ENCODE results near the gene MYLK. TPM values are rescaled to one million over a fixed set of nuclear protein-coding genes. Genes with fewer than 3 reads are reported as not detected.

MYLK gene
- total and polyA plus RNA-seq, 10 of the 15 experiments (the other 5 are each of a cell fraction or from before 2014, with no cell fraction given): 0.04 to 1.6 (median 0.42) TPM; not detected in 1

DNA sequence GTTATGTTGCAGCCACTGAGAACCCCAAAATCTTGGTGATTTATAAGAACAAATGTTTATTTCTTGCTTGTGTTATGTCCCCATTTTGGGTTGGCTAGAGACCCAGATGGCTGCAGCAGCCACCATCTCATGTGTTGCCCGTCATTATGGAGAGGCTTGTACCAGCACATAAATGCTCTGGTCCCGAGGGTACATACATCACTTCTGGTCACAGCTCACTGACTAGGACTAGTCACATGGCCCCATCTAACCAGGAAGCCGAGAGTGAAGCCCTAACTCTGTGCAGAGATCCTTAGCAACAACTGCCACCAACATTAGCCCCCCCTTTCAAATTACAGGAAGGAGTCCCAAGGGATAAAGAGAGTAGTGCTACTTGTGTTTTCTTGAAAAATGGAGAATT is 273.8 kb downstream of the MYLK start (continued):
- TF ChIP-seq, protein P1, sequence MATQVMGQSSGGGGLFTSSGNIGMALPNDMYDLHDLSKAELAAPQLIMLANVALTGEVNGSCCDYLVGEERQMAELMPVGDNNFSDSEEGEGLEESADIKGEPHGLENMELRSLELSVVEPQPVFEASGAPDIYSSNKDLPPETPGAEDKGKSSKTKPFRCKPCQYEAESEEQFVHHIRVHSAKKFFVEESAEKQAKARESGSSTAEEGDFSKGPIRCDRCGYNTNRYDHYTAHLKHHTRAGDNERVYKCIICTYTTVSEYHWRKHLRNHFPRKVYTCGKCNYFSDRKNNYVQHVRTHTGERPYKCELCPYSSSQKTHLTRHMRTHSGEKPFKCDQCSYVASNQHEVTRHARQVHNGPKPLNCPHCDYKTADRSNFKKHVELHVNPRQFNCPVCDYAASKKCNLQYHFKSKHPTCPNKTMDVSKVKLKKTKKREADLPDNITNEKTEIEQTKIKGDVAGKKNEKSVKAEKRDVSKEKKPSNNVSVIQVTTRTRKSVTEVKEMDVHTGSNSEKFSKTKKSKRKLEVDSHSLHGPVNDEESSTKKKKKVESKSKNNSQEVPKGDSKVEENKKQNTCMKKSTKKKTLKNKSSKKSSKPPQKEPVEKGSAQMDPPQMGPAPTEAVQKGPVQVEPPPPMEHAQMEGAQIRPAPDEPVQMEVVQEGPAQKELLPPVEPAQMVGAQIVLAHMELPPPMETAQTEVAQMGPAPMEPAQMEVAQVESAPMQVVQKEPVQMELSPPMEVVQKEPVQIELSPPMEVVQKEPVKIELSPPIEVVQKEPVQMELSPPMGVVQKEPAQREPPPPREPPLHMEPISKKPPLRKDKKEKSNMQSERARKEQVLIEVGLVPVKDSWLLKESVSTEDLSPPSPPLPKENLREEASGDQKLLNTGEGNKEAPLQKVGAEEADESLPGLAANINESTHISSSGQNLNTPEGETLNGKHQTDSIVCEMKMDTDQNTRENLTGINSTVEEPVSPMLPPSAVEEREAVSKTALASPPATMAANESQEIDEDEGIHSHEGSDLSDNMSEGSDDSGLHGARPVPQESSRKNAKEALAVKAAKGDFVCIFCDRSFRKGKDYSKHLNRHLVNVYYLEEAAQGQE (IDR thresholded peaks at IDR 0.05; ENCODE audit: low read depth, low read length): no peak
- no peak for TF ChIP-seq TARDBP (IDR thresholded peaks at IDR 0.05; ENCODE audit: borderline replicate concordance)
- no peak for TF ChIP-seq CEBPB (IDR thresholded peaks at IDR 0.05; ENCODE audit: borderline replicate concordance in 1 of 2, low read depth in 2 of 2, low read length in 2 of 2)
- no peak for TF ChIP-seq SUPT20H (IDR thresholded peaks at IDR 0.05; ENCODE audit: borderline replicate concordance, control insufficient read depth, low read depth, low read length)
- no peak for TF ChIP-seq SKIL (IDR thresholded peaks at IDR 0.05; ENCODE audit: low read depth, poor library complexity, severe bottlenecking)
- TF ChIP-seq BACH1 (IDR thresholded peaks at IDR 0.05; ENCODE audit: borderline replicate concordance): no peak
- no peak for TF ChIP-seq YBX1 (IDR thresholded peaks at IDR 0.05)
- TF ChIP-seq NR2C2 (IDR thresholded peaks at IDR 0.05; ENCODE audit: borderline replicate concordance, control insufficient read depth, insufficient read length, low read depth): no peak
- no peak for TF ChIP-seq NKRF (conservative IDR thresholded peaks at IDR 0.05)
- TF ChIP-seq MEF2A (IDR thresholded peaks at IDR 0.05; ENCODE audit: insufficient read depth, low read depth, low read length): no peak
- no peak for TF ChIP-seq RFX5 (IDR thresholded peaks at IDR 0.05; ENCODE audit: low read depth, low read length)
- TF ChIP-seq ASH2L (IDR thresholded peaks at IDR 0.05; ENCODE audit: borderline replicate concordance, low read depth): no peak
- no peak for TF ChIP-seq LARP7 (IDR thresholded peaks at IDR 0.05)
- TF ChIP-seq CBFB (IDR thresholded peaks at IDR 0.05; ENCODE audit: low read depth): no peak
- TF ChIP-seq NR2F1 (conservative IDR thresholded peaks at IDR 0.05): no peak
- peak; percentile 75 for TF ChIP-seq YY1 (IDR thresholded peaks at IDR 0.05; ENCODE audit: low read depth, low read length)
- no peak for TF ChIP-seq JUNB (IDR thresholded peaks at IDR 0.05)
- no peak for TF ChIP-seq RBBP5 (conservative IDR thresholded peaks at IDR 0.05)
- no peak for TF ChIP-seq ZNF217 (IDR thresholded peaks at IDR 0.05)
- no peak for TF ChIP-seq ZNF622 (IDR thresholded peaks at IDR 0.05)
- TF ChIP-seq ZBTB40 (IDR thresholded peaks at IDR 0.05; ENCODE audit: borderline replicate concordance): no peak
